Stimulated activated CD4-positive, alpha-beta T cell treated with anti-CD3 and anti-CD28 coated beads, Interleukin-12 subunit alpha, Interleukin-12 subunit beta, amount 100 ng/mL, for 4 hours (primary cell): ENCODE data around the gene FOXC1.

Experiments used
- DNase-seq: peaks from one replicate; pipeline ENCODE4 v3.0.0-alpha.2; 2020

The FOXC1 gene

GRCh38 chr6:1584996-1585668, 24.6 kb upstream of the FOXC1 start:
- no peak for DNase-seq

- DNase-seq, result no peak
Measured at GRCh38 chr6:1585669-1586049, 24.1 kb upstream of the FOXC1 start.

GRCh38 chr6:1586256-1586655, 23.5 kb upstream of the FOXC1 start:
- no peak for DNase-seq

DNA sequence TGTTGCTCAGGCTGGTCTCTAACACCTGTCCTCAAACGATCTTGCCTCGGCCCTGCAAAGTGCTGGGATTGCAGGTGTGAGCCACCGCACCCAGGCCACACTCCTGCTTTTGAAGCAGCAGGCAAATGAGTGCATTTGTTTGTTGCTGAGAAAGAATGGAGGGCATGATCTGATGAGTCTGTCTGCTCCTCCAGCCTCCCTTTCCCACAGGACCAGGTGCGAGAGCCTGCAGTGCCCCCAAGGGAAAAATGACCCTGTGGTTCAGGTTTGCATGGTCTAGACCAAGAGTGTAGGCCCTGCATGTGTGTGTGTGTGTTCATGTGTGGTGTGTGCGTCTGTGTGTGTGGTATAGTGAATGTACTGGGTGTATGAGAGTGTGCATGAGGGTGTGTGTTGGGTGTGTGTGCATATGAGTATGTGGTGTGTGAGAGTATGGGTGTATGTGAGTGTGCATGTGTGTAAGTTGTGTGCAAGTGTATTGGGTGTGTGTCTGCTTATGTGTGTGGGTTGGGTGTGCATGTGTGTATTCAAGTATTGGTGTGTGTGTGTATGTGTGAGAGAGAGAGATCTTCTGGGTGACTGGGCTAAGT, 22.8 kb upstream of the FOXC1 start:
- DNase-seq, result no peak

DNA sequence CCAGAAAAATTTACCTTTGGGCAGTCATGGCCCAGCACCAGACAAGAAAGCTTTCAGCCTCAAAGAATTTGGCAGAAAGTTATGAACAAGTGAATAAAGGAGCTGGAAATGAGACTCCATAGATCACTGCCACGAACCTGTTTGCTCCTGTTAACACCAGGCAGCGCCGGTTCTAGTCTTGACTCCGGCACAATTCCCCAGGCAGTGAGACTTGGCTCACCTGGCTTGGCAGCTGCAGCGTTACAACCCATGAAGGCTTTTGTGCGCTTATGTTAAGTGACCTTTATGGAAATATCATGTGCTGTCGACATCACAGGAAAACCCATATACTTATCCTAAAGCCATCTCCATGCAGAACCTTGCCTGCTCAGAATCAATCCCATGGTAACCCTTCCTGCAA, 22.2 kb upstream of the FOXC1 start:
- DNase-seq, result no peak

- DNase-seq, result no peak
Measured at GRCh38 chr6:1587977-1588376, 21.7 kb upstream of the FOXC1 start.

DNA sequence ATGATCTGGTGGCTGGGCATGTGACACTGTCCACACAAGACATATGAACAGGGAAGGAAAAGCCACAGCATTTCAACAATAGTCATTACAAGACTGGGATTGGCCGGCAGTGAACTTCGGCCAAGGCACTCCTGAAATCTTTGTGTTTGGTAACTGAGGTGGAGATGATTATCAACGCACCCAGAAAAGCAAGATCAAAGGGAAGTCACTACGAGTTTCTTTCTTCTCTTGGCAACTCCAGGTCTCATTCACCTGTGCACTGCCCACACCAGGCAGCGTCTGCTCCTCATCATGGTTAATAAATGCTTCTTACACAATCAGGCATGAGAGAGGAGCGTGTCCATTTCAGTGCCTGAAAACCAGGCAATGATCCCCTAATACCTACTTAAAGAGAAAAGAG, 20.5 kb upstream of the FOXC1 start:
- no peak for DNase-seq

DNA sequence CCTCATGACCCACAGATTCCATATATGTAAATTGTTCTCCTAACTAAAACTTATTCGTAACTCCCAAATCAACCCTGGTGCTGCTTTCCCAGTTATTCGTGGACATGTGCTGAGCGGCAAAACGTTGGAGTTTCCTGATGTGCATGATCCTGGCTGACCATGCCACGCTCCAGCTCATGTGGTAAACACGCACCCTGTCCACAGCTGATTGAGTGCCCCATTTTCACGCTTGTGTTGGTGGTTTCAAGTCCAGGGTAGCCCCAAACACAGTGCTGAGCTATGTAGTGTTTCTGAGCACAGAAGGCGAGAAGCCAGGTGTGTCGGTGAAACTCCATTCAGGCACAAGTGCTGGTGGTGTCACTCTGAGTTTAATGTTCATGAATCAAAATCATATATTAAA, 19.1 kb upstream of the FOXC1 start:
- DNase-seq, result no peak

DNA sequence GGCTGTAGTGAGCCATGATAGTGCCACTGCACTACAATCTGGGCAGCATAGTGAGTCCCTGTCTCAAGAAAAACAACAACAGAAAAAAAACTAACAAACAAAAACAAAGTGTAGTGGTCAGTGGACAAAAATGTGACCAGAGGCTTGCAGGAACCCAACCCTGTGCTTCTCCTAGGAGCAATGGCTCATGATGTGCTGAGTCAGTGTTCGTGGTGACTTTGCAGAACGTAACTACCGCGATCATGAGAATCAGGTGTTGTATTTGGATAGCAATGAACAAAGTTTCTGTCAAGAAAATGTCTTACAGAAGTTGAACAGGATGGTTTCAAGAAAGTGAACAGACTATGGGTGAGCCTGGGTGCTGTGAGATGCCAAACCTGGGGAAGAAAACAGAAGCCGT, 18.5 kb upstream of the FOXC1 start:
- DNase-seq, result no peak

GRCh38 chr6:1591926-1592325, 17.8 kb upstream of the FOXC1 start:
- DNase-seq, result no peak

DNA sequence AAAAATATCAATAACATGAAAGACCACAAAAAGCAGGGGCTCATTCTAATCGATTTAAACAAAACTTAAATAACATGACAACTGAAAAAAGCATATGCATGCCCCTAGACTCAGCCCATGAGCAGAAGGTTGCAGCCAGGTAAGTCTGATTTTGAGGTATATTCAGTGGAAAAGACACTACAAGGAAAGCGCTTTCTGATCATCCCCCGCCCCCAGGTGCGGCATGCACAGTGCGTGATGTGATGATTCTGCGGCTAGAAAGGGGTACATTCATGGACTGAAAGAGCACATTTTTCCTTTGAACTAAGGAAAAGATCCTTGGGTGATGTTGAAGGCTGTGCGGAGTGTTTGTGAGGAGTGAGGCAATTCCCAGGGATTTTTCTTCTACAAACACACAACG, 16.9 kb upstream of the FOXC1 start:
- DNase-seq, result no peak

DNA sequence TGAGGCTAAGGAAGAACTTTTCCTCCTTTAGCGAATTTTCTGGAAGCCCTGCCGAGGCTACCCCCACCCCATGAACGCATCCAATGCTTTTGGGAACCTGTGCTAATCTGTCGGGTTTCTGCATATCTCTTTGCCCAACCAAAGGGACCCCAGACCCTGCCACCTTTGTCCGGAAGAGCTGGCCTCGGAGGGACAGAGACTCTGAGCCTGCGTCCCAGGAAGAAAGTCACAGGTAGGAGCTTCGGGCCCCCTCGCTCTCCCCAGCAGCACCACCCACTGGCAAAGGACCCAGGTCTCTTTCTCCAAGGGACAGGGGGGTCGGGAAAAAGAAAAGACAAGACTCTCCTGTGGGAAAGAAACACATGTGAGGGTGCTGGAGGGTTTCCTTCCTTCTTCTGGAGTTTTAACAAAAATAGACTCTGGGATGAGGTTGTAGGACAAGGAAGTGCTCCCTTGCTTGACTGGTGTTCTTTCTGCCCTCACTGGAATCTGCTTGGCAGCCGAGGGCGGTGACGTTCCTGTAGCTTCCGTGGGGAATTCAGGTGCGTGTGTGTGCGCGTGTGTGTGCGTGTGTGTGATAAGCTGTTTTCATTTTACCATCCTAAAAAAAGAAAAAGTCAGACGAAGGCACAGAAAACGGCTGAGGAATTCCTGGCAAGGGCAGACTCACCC, 16.3 kb upstream of the FOXC1 start:
- DNase-seq, result no peak

DNA sequence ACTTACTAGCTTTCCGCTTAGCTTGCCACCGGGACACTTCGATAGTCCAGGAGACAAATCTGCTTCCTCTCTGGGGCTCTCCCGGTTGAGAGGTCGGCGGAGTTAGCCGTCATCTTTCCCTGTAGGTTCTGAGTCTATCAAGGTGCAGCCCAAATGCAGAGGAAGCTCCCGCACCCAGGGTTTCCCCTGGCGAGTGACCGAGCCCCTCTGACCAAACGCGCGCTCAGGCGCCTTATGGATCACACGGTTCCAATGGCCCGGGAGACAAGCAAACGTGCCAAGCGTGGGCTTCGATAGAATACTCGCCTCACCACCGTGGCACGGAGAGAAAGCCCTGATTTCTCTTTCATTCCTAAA, 15.8 kb upstream of the FOXC1 start:
- DNase-seq, result no peak

DNA sequence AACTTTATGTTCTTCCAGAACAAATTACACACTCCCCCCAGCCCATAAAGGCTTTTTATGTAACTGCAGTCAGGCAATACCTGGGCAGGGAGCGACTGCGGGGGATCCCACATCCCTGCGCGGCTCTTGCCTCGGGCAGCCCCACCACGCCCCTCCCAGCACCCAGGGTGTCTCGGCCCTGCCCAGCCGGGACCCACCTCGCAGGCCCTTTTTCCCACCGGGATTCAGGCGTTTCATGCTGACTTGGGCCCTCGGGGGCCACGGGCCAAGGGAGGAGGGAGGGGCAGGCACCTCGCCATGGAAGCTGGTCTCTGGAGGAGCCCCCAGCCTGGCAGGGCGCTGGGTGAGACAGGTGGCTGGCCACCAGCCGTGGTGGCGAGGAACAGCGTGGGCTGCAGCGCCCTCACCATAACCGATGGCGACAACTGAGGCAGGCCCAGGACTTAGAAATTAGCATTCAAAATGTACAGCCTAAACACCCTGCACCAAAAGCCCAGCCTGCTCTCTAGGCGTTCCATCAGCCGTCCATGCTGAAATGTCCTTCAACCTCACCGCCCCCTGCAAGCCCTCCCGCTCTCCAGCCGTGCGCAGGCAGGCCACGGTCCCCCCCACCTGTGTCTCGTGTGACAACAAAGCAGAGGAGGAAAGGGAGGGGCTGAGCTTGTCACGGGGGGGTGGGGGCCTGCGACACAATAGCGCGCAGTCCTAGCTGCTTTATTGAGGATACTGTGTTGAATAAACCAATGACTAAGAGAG, 15.1 kb upstream of the FOXC1 start:
- no peak for DNase-seq

DNA sequence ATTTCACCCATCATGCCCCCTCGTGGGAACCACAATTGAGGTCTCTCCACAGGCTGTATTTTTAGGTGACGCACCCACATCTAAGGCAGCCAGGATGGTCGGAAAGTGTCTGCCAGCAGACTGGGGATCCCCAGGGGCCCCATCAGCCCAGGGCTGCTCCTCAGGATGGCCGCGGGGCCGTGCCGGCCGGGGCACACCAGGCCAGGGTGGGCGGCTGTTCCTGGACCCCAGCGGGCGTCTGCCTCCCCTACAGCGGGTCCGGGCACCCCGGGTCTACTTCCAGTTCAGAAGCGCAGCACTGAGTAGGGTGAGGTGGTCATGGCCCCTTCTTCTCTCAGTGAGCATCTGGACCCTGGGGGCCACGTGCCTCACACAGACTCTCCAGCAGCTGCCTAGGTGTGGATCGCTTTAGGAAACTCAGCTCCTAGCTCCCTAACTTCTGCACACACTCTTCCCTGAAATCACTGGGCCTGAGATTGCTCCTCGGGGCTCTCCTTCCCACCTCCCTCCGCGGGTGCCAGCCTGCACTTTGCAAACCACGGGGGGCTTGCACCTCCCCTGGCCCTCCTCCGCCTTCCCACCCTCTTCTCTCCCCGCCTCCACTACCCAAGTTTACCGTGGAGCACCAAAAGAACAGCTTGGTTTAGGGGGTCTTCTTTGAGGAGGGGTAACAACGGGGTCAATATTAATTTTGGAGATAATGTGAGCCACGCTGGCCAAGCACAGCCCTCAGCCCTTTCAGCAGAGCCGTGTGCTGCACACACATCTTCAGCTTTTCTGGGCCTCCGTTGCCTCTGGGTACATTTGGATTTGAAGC, 14.2 kb upstream of the FOXC1 start:
- no peak for DNase-seq

DNA sequence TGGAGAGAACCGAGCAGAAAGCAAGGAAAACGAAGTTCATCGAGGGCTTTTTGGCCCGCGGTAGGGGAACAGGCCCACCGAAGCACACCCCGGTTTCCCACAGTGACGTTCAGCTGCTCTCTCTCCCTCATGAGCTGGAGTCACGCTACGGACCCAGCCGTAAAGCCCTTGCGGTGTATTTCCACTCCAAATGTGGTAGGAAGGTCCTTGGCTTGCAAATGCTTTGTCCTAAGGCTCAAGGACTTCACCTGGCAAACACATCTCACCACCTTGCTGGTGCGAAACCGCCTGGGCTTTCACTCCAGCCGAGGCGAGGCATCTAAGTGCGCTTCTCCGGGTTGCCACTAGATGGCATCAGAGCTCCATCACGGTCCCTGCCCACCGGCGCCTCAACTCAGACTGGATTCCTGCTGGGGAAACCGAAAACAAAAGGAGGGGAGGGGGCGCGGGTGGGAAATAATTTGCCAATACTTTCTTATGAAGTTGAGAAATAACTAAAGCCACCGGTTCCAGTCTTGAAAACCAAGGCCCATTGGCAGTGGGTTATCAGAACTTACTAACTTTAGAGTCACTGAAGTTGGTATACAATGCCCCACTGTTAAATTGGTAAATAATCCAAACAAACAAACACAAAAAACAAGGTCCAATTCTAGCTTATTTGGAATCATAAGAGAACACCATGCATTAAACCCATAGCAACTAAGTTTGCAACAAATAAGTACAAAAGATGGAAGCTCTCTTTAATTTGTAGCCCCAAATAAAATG, 13.4 kb upstream of the FOXC1 start:
- DNase-seq, result peak; percentile 63

DNA sequence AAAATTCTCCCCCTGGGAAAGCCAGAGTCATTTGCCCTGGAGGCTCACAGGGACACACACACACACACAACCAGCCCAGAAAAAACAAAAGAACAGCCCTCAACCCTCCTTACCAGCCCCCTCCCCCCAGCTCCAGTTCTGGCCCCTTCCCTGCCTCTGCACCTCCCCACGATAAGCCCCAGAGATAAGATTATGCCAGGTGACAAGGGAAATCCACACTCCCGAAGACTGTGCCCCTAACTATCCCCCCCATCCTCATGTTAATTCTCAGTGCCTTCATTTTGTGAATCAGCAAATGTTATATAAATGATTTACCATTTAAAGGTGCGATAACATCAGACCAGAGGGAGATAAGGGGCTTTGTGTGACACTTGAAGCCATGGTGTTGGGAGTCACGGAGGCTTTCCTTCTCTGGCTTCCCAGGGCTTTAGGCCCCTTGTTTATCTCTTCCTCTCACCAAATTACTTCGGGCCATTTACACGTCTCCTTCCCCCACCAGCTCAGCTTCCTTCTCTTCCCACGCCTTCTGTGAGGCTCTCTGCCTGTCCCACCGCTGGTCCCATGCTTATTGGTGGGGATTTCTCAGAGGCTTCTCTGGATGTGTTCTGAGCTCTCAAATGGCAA, 12.5 kb upstream of the FOXC1 start:
- no peak for DNase-seq

DNA sequence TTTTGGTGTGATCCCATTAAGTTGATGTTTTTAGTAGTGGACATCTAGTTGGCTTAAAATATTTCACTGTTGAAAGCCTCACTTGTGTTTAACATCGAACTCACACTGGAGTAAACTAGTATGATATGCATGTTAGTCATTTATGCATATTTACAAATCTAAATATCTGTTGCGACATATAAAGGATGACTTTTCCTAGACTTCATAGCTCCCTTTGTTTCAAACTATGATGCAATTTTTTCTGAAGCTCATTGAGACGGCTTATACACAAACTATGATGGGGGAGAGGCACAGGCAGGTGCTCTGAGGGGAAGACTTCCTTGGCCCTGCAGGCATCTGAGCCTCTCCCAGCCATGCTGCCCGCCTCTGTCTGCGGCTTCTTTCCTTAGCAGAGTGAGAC, 11.8 kb upstream of the FOXC1 start:
- no peak for DNase-seq

DNA sequence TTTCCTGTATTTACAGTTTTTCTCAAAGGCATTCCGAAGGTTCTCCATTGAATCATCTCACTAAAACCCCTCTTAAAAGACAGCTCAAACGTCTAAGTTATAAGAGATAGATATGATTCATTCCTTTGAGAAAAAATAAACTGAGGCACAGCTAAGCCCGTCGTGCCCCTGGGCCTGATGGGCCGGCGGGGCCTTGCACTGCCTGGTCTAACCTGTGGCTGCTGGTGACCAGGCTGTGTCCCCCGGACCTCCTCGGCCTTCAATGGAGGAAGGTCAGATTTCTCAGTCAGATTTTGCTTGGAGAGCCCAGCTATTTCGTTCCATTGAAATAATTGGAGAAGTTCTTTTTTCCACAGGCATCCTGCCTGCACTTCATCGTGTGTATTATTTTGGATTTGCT, 11.3 kb upstream of the FOXC1 start:
- DNase-seq, result no peak

DNA sequence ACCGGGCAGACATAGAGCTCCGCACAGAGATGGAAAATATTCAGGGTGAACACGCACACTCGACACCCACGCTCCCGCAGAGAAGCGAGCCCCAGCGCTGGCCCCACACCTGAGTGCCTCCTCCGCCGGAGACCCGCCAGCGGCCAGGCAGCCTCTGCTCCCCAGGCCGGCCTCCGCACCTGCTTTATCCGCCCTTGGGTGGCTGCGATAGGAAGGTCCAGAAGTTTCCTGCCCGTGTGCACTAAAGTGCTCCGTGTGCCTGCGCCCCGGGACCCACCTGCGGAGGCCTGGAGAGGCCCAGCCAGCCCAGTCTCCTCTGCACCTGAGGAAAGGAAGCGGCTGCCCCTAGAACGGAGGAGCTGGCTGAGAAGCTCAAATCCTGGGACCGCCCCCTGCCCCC, 10.8 kb upstream of the FOXC1 start:
- no peak for DNase-seq

DNA sequence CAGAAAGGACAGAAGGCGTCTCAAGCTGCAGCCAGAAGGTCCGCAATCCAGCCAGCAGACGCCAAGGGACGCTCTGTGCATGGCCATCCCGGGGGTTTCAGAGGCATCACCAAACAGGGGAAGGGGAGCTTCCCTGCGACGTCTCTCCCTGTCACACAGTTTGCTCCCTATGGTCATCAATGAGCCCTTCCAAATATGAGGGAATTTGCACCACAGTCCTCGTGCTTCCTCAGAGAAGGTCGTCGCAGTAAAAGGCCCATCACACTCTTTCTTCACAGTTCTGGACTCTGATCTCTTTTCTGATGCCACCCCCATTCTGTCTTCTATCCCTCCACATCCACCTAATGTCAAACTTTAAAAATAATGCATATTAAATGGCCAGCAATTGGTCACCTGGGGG, 10.2 kb upstream of the FOXC1 start:
- no peak for DNase-seq
